ENCODE measurements around the gene PPP1R10. TPM values are rescaled to one million over a fixed set of nuclear protein-coding genes. Genes with fewer than 3 reads are reported as not detected.

The PPP1R10 gene
- total RNA-seq, 3 donors from 2014 or later = 68.5 to 80.3 (median 79.2) TPM

Small RNA genes lying within 50 kb of the gene (microRNA-seq; reads per million reads assigned to microRNA genes)
- 67.1 reads per million, percentile 57 among the genes with 10 or more reads in this experiment for gene MIR877

Other genes starting within 250 kb of the PPP1R10 start
- gene HLA-E, start 127.7 kb downstream of the PPP1R10 start, total RNA-seq = 100 to 1,000 TPM; 316 to 631 (median 383) TPM
- gene GNL1, start 60.8 kb downstream of the PPP1R10 start, total RNA-seq = 10 to 100 TPM; 37.8 to 48.1 (median 45.9) TPM
- gene PRR3, start 59.9 kb downstream of the PPP1R10 start, total RNA-seq = 1 to 10 TPM; 4.6 to 9.7 (median 5.9) TPM
- 10 to 100 TPM; 43.0 to 56.0 (median 45.8) TPM for gene ABCF1, start 45.8 kb downstream of the PPP1R10 start, total RNA-seq
- 10 to 100 TPM; 38.2 to 63.7 (median 51.1) TPM for gene MRPS18B, start 597 bp upstream of the PPP1R10 start, total RNA-seq
- gene ATAT1, start 9.6 kb upstream of the PPP1R10 start, total RNA-seq = 10 to 100 TPM; 10.6 to 18.4 (median 12.7) TPM
- gene C6orf136, start 29.9 kb upstream of the PPP1R10 start, total RNA-seq = 10 to 100 TPM; 46.5 to 88.8 (median 61.8) TPM
- gene DHX16, start 55.8 kb upstream of the PPP1R10 start, total RNA-seq = 10 to 100 TPM; 31.0 to 36.2 (median 36.0) TPM
- 10 to 100 TPM in 2 of 3 donors, 1 to 10 TPM in 1; 8.6 to 55.1 (median 22.1) TPM for gene PPP1R18, start 69.4 kb upstream of the PPP1R10 start, total RNA-seq
- 10 to 100 TPM in 1 of 3 donors, 1 to 10 TPM in 2; 4.3 to 10.2 (median 6.1) TPM for gene NRM, start 73.7 kb upstream of the PPP1R10 start, total RNA-seq
- 10 to 100 TPM; 15.2 to 34.3 (median 29.5) TPM for gene MDC1, start 100.0 kb upstream of the PPP1R10 start, total RNA-seq
- gene TUBB, start 103.1 kb upstream of the PPP1R10 start, total RNA-seq = 100 to 1,000 TPM; 113 to 328 (median 307) TPM
- gene FLOT1, start 125.4 kb upstream of the PPP1R10 start, total RNA-seq = 100 to 1,000 TPM; 133 to 175 (median 152) TPM
- gene IER3, start 127.3 kb upstream of the PPP1R10 start, total RNA-seq = 100 to 1,000 TPM in 1 of 3 donors, 10 to 100 TPM in 2; 64.0 to 183 (median 67.6) TPM